CD4-positive, alpha-beta T cell treated with Interleukin-6 for 4 hours (primary cell): ENCODE data around the gene UBASH3A.

ENCODE experiments used
- DNase-seq: peaks from one replicate; pipeline ENCODE4 v3.0.0-alpha.2; 2020; ENCODE audit warnings: mixed read lengths

The UBASH3A gene

GRCh38 chr21:42471206-42471605 lies 67.5 kb downstream of the UBASH3A start:
- DNase-seq = no peak

DNA sequence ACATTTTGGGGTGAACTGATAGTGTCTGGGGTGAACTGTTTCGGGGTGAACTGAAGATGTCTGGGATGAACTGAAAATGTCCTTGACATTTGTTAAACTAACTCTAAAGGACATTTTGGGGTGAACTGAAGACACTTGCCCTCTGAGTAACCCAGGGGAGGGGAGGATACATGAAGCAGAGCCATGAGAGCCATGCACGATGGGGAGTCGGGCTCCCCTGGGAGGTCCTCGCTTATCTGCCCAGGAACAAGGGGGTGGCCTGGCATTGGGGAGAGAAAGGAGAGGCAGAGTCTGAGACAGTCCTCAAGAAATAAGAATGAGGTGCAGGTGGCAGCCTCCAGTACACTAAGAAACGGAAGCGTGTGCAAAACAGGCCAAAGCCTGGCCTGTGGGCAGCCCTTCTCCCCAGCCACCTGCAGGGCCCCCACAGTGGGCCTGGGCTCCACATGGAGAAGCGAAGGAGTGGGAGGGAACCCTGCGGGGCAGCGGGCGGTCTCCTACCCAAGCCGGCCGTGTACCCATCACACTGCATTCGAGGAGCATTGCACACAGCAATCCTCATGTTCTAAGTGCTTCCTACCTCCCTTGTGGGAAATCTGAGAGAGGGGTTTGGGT lies 68.1 kb downstream of the UBASH3A start:
- DNase-seq = no peak

GRCh38 chr21:42472521-42472920 lies 68.8 kb downstream of the UBASH3A start:
- DNase-seq = no peak

- no peak for DNase-seq
Measured at GRCh38 chr21:42473498-42474042, 69.9 kb downstream of the UBASH3A start.

GRCh38 chr21:42474043-42474831 lies 70.5 kb downstream of the UBASH3A start:
- no peak for DNase-seq

GRCh38 chr21:42475036-42475435 lies 71.3 kb downstream of the UBASH3A start:
- DNase-seq = no peak

DNA sequence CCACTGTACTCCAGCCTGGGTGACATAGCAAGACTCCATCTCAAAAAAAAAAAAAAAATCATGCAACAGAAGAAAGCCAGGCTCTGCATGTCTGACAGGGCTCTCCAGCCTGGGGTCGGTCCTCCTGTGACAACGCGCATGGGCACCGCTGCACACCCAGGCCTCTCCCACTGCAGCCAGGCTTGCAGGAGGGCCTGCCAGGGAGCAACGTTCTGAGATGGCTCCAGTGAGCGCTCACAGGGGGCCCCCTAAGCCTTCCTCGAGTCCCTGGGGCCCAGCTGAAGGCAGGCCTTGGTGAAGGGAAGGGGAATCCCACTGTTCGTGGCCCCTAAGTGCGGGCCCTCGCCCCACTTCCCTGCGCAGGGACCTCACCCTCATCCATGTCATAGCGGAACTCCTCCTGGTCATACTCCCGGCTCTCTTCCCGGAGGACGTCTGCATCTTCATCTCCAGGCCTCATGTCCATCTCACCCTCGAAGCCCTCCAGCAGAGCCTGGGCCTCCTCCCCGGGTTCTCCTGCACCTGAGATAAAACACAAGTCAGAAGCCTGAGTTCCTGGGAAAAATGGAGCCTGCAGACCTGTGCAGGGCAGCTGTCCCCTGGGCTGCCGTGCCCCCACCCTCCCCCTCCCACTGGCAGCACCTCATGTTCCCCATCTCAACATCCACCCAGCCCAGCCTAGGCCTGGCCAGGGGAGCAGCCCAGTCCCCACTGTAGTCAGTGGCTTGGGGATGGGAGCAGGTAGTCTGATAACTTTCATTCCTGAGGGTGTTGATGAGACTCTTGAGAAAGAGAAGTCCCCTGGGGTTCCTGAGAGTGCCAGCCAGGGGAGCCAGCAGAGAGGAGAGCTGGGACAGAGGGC lies 72.1 kb downstream of the UBASH3A start:
- DNase-seq = no peak

- DNase-seq = no peak
Measured at GRCh38 chr21:42476388-42477331, 73.0 kb downstream of the UBASH3A start.

DNA sequence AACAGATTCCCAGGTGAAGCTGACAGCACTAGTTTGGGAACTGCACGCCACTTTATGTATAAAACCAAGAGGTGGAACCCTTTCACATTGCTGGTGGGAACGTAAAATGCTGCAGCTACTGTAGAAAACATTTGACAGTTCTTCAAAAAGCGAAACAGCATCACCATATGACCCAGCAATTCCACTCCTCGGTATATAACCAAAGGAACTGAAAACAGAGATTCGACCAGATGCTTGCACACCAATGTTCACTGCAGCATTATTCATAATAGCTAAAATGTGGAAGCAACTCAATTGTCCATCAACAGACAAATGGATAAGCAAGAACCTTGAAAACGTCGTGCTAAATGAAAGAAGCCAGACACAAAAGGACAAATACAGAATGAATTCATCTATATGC lies 74.8 kb downstream of the UBASH3A start:
- no peak for DNase-seq

GRCh38 chr21:42479582-42479981 lies 75.9 kb downstream of the UBASH3A start:
- no peak for DNase-seq

- DNase-seq = no peak
Measured at GRCh38 chr21:42480736-42481135, 77.0 kb downstream of the UBASH3A start.

DNA sequence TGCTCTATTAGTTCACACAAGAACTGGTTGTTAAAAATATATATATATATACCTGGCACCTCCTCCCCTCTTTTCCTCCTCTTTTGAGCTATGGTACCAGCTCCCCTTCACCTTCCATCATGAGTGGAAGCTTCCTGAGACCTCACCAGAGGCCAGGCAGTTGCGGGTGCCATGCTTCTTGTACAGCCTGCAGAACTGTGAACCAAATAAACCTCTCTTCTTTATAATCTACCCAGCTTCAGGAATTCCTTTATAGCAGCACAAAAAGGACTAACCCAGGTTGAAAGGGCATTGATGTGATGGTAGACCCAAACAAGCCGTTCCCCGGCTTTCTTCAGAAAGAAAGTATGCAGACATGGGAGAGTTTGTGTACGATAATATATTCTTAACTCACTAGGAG lies 77.5 kb downstream of the UBASH3A start:
- no peak for DNase-seq

- no peak for DNase-seq
Measured at GRCh38 chr21:42484966-42485365, 81.3 kb downstream of the UBASH3A start.

DNA sequence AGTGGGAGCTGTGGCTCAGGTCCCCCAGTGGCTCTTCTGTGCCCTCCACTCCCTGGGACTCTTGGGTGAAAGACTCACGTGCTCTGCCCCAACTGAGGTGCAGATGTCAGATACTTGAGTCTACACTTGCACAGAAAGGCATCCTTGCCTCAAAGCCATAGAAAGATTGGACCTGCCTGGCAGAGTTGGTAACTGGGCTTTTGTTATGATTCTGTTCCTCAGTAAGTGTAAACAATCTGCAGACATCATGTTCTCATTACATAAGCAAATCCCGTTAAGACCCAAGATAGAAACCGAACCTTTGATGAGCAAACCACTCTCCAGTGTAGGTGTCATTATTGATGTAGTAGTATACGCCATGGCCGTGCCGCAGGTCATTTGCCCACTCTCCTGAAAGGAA lies 82.4 kb downstream of the UBASH3A start:
- no peak for DNase-seq

DNA sequence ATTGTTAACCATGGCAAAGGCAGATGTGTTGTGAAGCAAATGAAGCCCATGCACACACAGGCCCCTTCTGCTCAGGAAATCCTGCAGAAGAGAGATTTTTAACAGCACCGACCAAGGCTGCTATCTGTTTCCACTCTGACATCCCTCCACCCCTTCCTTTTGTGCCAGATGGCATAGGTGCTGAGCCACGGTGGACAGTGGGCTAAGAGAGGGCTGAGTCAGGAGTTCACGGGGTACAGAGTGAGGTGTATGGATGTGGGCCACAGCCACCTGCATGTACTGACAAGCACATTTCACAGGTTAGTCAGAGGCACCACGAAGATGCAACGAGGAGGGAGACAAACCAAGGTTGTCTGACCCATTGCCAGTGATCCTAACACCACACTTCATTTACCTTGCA lies 82.8 kb downstream of the UBASH3A start:
- no peak for DNase-seq

GRCh38 chr21:42489006-42489563 lies 85.4 kb downstream of the UBASH3A start:
- DNase-seq = no peak

GRCh38 chr21:42489991-42490390 lies 86.3 kb downstream of the UBASH3A start:
- no peak for DNase-seq

DNA sequence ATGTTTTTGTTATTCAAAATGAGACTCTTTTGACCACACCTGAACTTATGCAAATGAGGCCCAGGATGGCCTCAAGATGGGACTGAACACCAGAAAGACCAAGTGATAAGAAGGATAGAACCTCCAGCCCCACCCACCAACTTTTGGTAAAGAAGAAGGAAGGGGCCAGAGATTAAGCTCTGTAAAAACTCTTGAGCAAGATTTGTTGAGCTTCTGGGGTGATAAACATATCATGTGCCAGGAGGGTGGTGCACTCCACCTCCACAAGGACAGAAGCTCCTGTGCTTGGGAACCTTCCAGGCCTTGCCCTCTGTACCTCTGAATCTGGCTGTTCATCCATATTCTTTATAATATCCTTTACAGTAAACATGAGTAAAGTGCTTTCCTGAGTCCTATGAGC lies 87.0 kb downstream of the UBASH3A start:
- no peak for DNase-seq

DNA sequence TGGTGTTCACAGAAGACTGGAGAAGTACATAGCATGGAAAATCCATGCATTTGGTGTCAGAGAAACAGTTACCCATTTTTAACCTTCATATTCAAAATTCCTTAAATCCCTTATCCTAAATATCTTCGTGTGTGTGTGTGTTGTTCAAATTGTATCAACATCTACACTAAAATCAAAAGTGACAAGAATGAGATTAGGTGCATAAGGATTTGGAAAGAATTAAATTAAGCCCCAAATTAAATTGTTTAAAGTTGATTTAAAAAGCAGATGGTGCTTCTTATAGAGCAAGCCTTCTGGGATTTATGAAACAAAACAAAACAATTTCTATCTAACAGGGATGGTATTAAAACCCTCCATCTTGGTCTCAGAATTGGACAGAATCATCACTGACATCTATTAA lies 87.6 kb downstream of the UBASH3A start:
- DNase-seq = no peak

- no peak for DNase-seq
Measured at GRCh38 chr21:42492201-42492600, 88.5 kb downstream of the UBASH3A start.

DNA sequence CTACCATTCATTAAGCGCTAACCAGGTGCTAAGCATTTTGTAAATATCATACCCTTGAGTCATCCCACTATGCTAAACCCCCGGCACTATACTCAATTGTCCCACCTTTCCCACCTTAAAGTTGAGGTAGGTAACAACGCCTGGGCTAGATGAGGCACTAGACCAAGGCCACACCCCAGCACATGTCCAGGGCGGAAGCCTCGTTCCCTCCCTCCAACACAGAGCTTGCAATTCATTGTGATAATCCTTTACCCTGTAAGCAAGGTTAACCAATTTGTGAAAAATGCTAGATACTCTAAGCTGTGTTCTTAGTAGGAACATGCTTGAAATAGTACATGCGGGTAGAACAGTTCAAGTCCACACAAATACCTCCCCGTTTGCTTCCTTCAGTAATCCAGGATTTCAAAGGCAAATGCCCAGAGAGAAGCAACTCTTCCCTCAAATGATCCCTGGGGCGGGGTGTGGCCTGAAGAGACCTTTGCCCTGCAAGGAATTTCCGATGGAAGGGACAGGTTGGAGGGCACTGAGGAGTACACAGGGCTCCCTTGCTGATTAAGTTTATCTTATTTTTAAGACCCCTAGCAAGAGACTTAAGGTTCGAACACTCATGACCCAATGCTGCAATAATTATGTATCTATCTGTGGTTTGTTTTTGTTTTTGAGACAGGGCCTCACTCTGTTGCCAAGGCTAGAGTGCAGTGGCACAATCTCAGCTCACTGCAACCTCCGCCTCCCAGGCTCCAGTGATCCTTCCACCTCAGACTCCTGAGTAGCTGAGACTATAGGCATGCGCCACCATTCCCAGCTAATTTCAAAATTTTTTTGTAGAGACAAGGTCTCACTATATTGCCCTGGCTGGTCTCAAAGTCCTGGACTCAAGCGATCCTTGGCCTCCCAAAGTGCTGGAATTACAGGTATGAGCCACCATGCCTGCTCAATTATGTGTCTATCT lies 89.7 kb downstream of the UBASH3A start:
- no peak for DNase-seq
